ENCODE measurements around the gene EEF1AKMT3. TPM values are rescaled to one million over a fixed set of nuclear protein-coding genes. Genes with fewer than 3 reads are reported as not detected.

Gene EEF1AKMT3
- total RNA-seq, 1 experiment from 2014 or later: 5.0 TPM

- RAD21 ChIA-PET (ENCODE audit: low non-redundant PET in 1 of 2, low total read pairs in 2 of 2, uncharacterized antibody in 2 of 2, unreplicated experiment in 2 of 2): no interaction called here
- Histone ChIP-seq H3K4me2 (ENCODE audit: low read length) (no peak overlapping the region), H3K27ac (ENCODE audit: low read depth, low read length) (no peak overlapping the region), H3K27me3 (ENCODE audit: insufficient read depth, low read length) (no peaks in the 10 kb centered on the region), H3K9ac (ENCODE audit: low read length) (no peak overlapping the region), H3K9me3 (ENCODE audit: control insufficient read depth in 1 of 2, insufficient read depth in 1 of 2, low read depth in 1 of 2, low read length in 2 of 2) (no peaks in the 10 kb centered on the region), H3K9me2 (ENCODE audit: insufficient read depth) (no peaks in the 10 kb centered on the region), H3K4me1 (ENCODE audit: control insufficient read depth in 1 of 2, insufficient read depth in 2 of 2, low read length in 2 of 2) (peaks cover 0 to 8% of the 10 kb centered on the region in 2 experiments; a peak in 2 of 4 replicates), H3K36me3 (ENCODE audit: control insufficient read depth in 1 of 2, insufficient read depth in 2 of 2, low read length in 2 of 2) (peaks cover 20 to 21% of the 10 kb centered on the region in 2 experiments; a peak in 3 of 4 replicates), H4K20me1 (ENCODE audit: insufficient read depth) (no peaks in the 10 kb centered on the region), H2AFZ (ENCODE audit: low read depth, low read length, poor library complexity, severe bottlenecking) (no peak overlapping the region), H3K79me2 (ENCODE audit: insufficient read depth, low read length) (peaks cover 10% of the 10 kb centered on the region), H3K4me3 (replicated peaks in 1 of 2; ENCODE audit: low read depth in 1 of 2, low read length in 2 of 2) (no peak overlapping the region)
- intact Hi-C loops (cut with micrococcal nuclease): no loop called here
- BruUV-seq (replicated peaks): no TSS peak
- POLR2A ChIA-PET: no interaction called here
- CTCF ChIA-PET: no interaction called here
- ATAC-seq (no peak), DNase-seq (ENCODE audit: low read depth, low spot score) (no peak)
- TF ChIP-seq SP1 (IDR thresholded peaks at IDR 0.05; ENCODE audit: low read depth) (no peak), MAX (IDR thresholded peaks at IDR 0.05) (no peak), FOSL1 (IDR thresholded peaks at IDR 0.05; ENCODE audit: low read depth) (no peak), ATF3 (IDR thresholded peaks at IDR 0.05) (no peak), JUND (IDR thresholded peaks at IDR 0.05) (no peak), TCF7L2 (IDR thresholded peaks at IDR 0.05; ENCODE audit: borderline replicate concordance, extremely low read depth, insufficient read depth, insufficient read length) (no peak), SRF (IDR thresholded peaks at IDR 0.05; ENCODE audit: low read depth) (no peak)
Measured at GRCh38 chr12:57797933-57798332, 25.5 kb downstream of the EEF1AKMT3 start.

- ChIA-PET CTCF (no interaction called here), POLR2A (no interaction called here), RAD21 (ENCODE audit: low non-redundant PET in 1 of 2, low total read pairs in 2 of 2, uncharacterized antibody in 2 of 2, unreplicated experiment in 2 of 2) (no interaction called here)
- H3K4me2 ChIP-seq (ENCODE audit: low read length): no peak overlapping the region
- no peaks in the 10 kb centered on the region for H4K20me1 ChIP-seq (ENCODE audit: insufficient read depth)
- peaks cover 0 to 3% of the 10 kb centered on the region in 2 experiments; a peak in 1 of 4 replicates for H3K4me1 ChIP-seq (ENCODE audit: control insufficient read depth in 1 of 2, insufficient read depth in 2 of 2, low read length in 2 of 2)
- intact Hi-C loops (cut with micrococcal nuclease): no loop called here
- TF ChIP-seq EZH2 (IDR thresholded peaks at IDR 0.05) (no peak), JUND (IDR thresholded peaks at IDR 0.05) (no peak), MAX (IDR thresholded peaks at IDR 0.05) (no peak), TCF7L2 (IDR thresholded peaks at IDR 0.05; ENCODE audit: borderline replicate concordance, extremely low read depth, insufficient read depth, insufficient read length) (no peak), ELF1 (IDR thresholded peaks at IDR 0.05; ENCODE audit: borderline replicate concordance, low read depth) (no peak), EGR1 (IDR thresholded peaks at IDR 0.05; ENCODE audit: low read depth) (no peak), RAD21 (IDR thresholded peaks at IDR 0.05; ENCODE audit: low read depth) (no peak), REST (IDR thresholded peaks at IDR 0.05; ENCODE audit: low read depth) (no peak), YY1 (IDR thresholded peaks at IDR 0.05; ENCODE audit: extremely low read depth, insufficient replicate concordance, low read depth, low read length) (no peak), SP1 (IDR thresholded peaks at IDR 0.05; ENCODE audit: low read depth) (no peak), SIN3A (IDR thresholded peaks at IDR 0.05; ENCODE audit: low read depth) (no peak), ATF3 (IDR thresholded peaks at IDR 0.05) (no peak), CBX3 (IDR thresholded peaks at IDR 0.05; ENCODE audit: low read depth) (no peak), SRF (IDR thresholded peaks at IDR 0.05; ENCODE audit: low read depth) (no peak), POLR2A (IDR thresholded peaks at IDR 0.05; ENCODE audit: borderline replicate concordance, extremely low read depth, insufficient read depth, insufficient read length) (no peak), POLR2AphosphoS5 (IDR thresholded peaks at IDR 0.05; ENCODE audit: low read depth, low read length) (no peak)
- DNase-seq (ENCODE audit: low read depth, low spot score) (no peak), ATAC-seq (no peak)
- H2AFZ ChIP-seq (ENCODE audit: low read depth, low read length, poor library complexity, severe bottlenecking): no peak overlapping the region
- H3K9me3 ChIP-seq (ENCODE audit: control insufficient read depth in 1 of 2, insufficient read depth in 1 of 2, low read depth in 1 of 2, low read length in 2 of 2): no peaks in the 10 kb centered on the region
- no peak overlapping the region for H3K4me3 ChIP-seq (replicated peaks in 1 of 2; ENCODE audit: low read depth in 1 of 2, low read length in 2 of 2)
- no TSS peak for BruUV-seq (replicated peaks)
- no peaks in the 10 kb centered on the region for H3K79me2 ChIP-seq (ENCODE audit: insufficient read depth, low read length)
- no peaks in the 10 kb centered on the region for H3K27me3 ChIP-seq (ENCODE audit: insufficient read depth, low read length)
- no peak overlapping the region for H3K9ac ChIP-seq (ENCODE audit: low read length)
- peaks cover 10 to 14% of the 10 kb centered on the region in 2 experiments; a peak in 3 of 4 replicates for H3K36me3 ChIP-seq (ENCODE audit: control insufficient read depth in 1 of 2, insufficient read depth in 2 of 2, low read length in 2 of 2)
- H3K27ac ChIP-seq (ENCODE audit: low read depth, low read length): no peak overlapping the region
- no peaks in the 10 kb centered on the region for H3K9me2 ChIP-seq (ENCODE audit: insufficient read depth)
Measured at GRCh38 chr12:57800965-57801364, 28.6 kb downstream of the EEF1AKMT3 start.

Data from HCT116 (cell line).